Chondrocyte (in vitro differentiated cells): Measurements from ENCODE around the gene BORCS8. TPM values are rescaled to one million over a fixed set of nuclear protein-coding genes. Genes with fewer than 3 reads are reported as not detected.

Experiments used
- DNase-seq: peaks from one replicate; pipeline ENCODE4 v3.0.0; 2021; ENCODE audit warnings: mixed read lengths, low spot score
- H3K27ac Mint-ChIP-seq: one replicate; pipeline ENCODE4 v1.8.0; 2021; ENCODE audit warnings: mild to moderate bottlenecking, moderate library complexity, mixed read lengths; ENCODE audit not compliant: unreplicated experiment
- H3K27me3 Mint-ChIP-seq: 2 replicates; pipeline ENCODE4 v1.8.0; 2021; ENCODE audit warnings: low read depth, mixed read lengths
- H3K36me3 Mint-ChIP-seq: 2 replicates; pipeline ENCODE4 v1.8.0; 2021; ENCODE audit warnings: low read depth, mixed read lengths
- H3K4me1 Mint-ChIP-seq: 2 replicates; pipeline ENCODE4 v1.8.0; 2021; ENCODE audit warnings: low read depth, mild to moderate bottlenecking, mixed read lengths
- H3K4me3 Mint-ChIP-seq: one replicate; pipeline ENCODE4 v1.8.0; 2021; ENCODE audit warnings: mild to moderate bottlenecking, moderate library complexity, mixed read lengths; ENCODE audit not compliant: unreplicated experiment
- H3K9me3 Mint-ChIP-seq: 2 replicates; pipeline ENCODE4 v1.8.0; 2021; ENCODE audit warnings: low read depth, mixed read lengths
- CTCF ChIP-seq: fragments of 200-600 bp; sonication (generic); IDR thresholded peaks from 2 replicates; pipeline ENCODE4 v1.5.0; 2021; ENCODE audit warnings: antibody characterized with exemption, mild to moderate bottlenecking, moderate library complexity
- total RNA-seq: library from RNA; stranded (reverse); gene quantifications from 3 replicates; pipeline ENCODE4 v1.2.1, GENCODE V29; 2021

The BORCS8 gene
- total RNA-seq, 1 donor from 2014 or later: 14.5 TPM

GRCh38 chr19:19159534-19159933, 32.4 kb downstream of the BORCS8 start:
- H3K27me3 Mint-ChIP-seq: no peaks in the 10 kb centered on the region
- TF ChIP-seq CTCF: no peak
- peaks cover 10% of the 10 kb centered on the region for H3K36me3 Mint-ChIP-seq
- H3K4me1 Mint-ChIP-seq: no peaks in the 10 kb centered on the region
- H3K27ac Mint-ChIP-seq: no peak overlapping the region
- no peak for DNase-seq
- no peak overlapping the region for H3K4me3 Mint-ChIP-seq
- no peaks in the 10 kb centered on the region for H3K9me3 Mint-ChIP-seq

- Mint-ChIP-seq H3K4me1 (no peaks in the 10 kb centered on the region), H3K9me3 (no peaks in the 10 kb centered on the region), H3K4me3 (no peak overlapping the region), H3K36me3 (peaks cover 10% of the 10 kb centered on the region), H3K27ac (no peak overlapping the region), H3K27me3 (no peaks in the 10 kb centered on the region)
- no peak for TF ChIP-seq CTCF
- DNase-seq: no peak
Observed at GRCh38 chr19:19157808-19158207, 34.1 kb downstream of the BORCS8 start.

- Mint-ChIP-seq H3K9me3 (no peaks in the 10 kb centered on the region), H3K4me1 (no peaks in the 10 kb centered on the region), H3K36me3 (peaks cover 10% of the 10 kb centered on the region), H3K27ac (no peak overlapping the region), H3K4me3 (no peak overlapping the region), H3K27me3 (no peaks in the 10 kb centered on the region)
- no peak for TF ChIP-seq CTCF
- no peak for DNase-seq
Observed at GRCh38 chr19:19155495-19156219, 36.3 kb downstream of the BORCS8 start.

GRCh38 chr19:19154768-19155494, 37.0 kb downstream of the BORCS8 start:
- H3K4me1 Mint-ChIP-seq: no peaks in the 10 kb centered on the region
- no peak for TF ChIP-seq CTCF
- H3K36me3 Mint-ChIP-seq: peaks cover 10% of the 10 kb centered on the region
- H3K9me3 Mint-ChIP-seq: no peaks in the 10 kb centered on the region
- H3K4me3 Mint-ChIP-seq: no peak overlapping the region
- no peaks in the 10 kb centered on the region for H3K27me3 Mint-ChIP-seq
- no peak overlapping the region for H3K27ac Mint-ChIP-seq
- DNase-seq: no peak

GRCh38 chr19:19152668-19153384, 39.1 kb downstream of the BORCS8 start:
- Mint-ChIP-seq H3K4me3 (no peak overlapping the region), H3K36me3 (peaks cover 10% of the 10 kb centered on the region), H3K4me1 (no peaks in the 10 kb centered on the region), H3K9me3 (no peaks in the 10 kb centered on the region), H3K27me3 (no peaks in the 10 kb centered on the region), H3K27ac (no peak overlapping the region)
- no peak for TF ChIP-seq CTCF
- DNase-seq: no peak
